GM23338 (cell line): ENCODE results near the gene PAPPA. TPM values are rescaled to one million over a fixed set of nuclear protein-coding genes. Genes with fewer than 3 reads are reported as not detected.

Experiments used
- ATAC-seq: fragments of 200-7000 bp; cut with Tn5 transposase; 3 replicates; pipeline ENCODE4 v1.9.1; 2020
- DNase-seq: peaks from one replicate; pipeline ENCODE4 v3.0.0-alpha.2; 2015; ENCODE audit warnings: low spot score
- H2AFZ ChIP-seq: fragments of 200-600 bp; sonication (generic); 2 replicates; pipeline ENCODE4 v1.8.0; 2016; ENCODE audit warnings: antibody characterized with exemption, mild to moderate bottlenecking, moderate library complexity
- H3F3A ChIP-seq: fragments of 200-600 bp; sonication (generic); replicated peaks from 2 replicates; pipeline ENCODE4 v1.8.0; 2017; ENCODE audit warnings: antibody characterized with exemption, mixed run types, low read depth
- H3K27ac ChIP-seq: fragments of 200-600 bp; sonication (generic); 2 replicates; pipeline ENCODE4 v1.6.1; 2016; ENCODE audit warnings: low read depth
- H3K27me3 ChIP-seq: fragments of 200-600 bp; sonication (generic); 2 replicates; pipeline ENCODE4 v1.8.0; 2016; ENCODE audit warnings: mild to moderate bottlenecking, mixed run types, moderate library complexity; ENCODE audit not compliant: insufficient read depth
- H3K36me3 ChIP-seq: fragments of 200-600 bp; sonication (generic); 2 replicates; pipeline ENCODE4 v1.8.0; 2016; ENCODE audit warnings: mild to moderate bottlenecking; ENCODE audit not compliant: insufficient read depth
- H3K4me1 ChIP-seq: fragments of 200-600 bp; sonication (generic); 2 replicates; pipeline ENCODE4 v1.8.0; 2016; ENCODE audit warnings: mild to moderate bottlenecking, moderate library complexity; ENCODE audit not compliant: insufficient read depth
- H3K4me2 ChIP-seq: fragments of 200-600 bp; sonication (generic); 2 replicates; pipeline ENCODE4 v1.7.1; 2017; ENCODE audit warnings: mixed run types
- H3K4me3 ChIP-seq: fragments of 200-600 bp; sonication (generic); 2 replicates; pipeline ENCODE4 v1.6.1; 2016; ENCODE audit warnings: mixed run types
- H3K79me2 ChIP-seq: fragments of 200-600 bp; sonication (generic); replicated peaks from 2 replicates; pipeline ENCODE4 v1.8.0; 2017; ENCODE audit warnings: mild to moderate bottlenecking; ENCODE audit not compliant: insufficient read depth
- H3K9me2 ChIP-seq: fragments of 200-600 bp; sonication (generic); 2 replicates; pipeline ENCODE4 v1.8.0; 2017; ENCODE audit not compliant: insufficient read depth
- H4K20me1 ChIP-seq: fragments of 200-600 bp; sonication (generic); replicated peaks from 2 replicates; pipeline ENCODE4 v1.8.0; 2017; ENCODE audit warnings: mild to moderate bottlenecking; ENCODE audit not compliant: insufficient read depth
- H3K27ac Mint-ChIP-seq: 2 replicates; pipeline ENCODE4 v1.8.0; 2020; ENCODE audit warnings: inconsistent platforms, mild to moderate bottlenecking, moderate library complexity, mixed read lengths
- H3K27me3 Mint-ChIP-seq: 3 replicates; pipeline ENCODE4 v1.8.0; 2022; ENCODE audit warnings: low read depth, mild to moderate bottlenecking, moderate library complexity, mixed read lengths, inconsistent platforms; ENCODE audit not compliant: insufficient read depth, poor library complexity
- H3K36me3 Mint-ChIP-seq: 3 replicates; pipeline ENCODE4 v1.8.0; 2021; ENCODE audit warnings: low read depth, mild to moderate bottlenecking, inconsistent platforms, moderate library complexity, mixed read lengths
- H3K4me1 Mint-ChIP-seq: 3 replicates; pipeline ENCODE4 v1.8.0; 2020; ENCODE audit warnings: mild to moderate bottlenecking, inconsistent platforms, mixed read lengths
- H3K4me3 Mint-ChIP-seq: 3 replicates; pipeline ENCODE4 v1.8.0; 2021; ENCODE audit warnings: moderate library complexity, mild to moderate bottlenecking, inconsistent platforms, mixed read lengths
- H3K9me3 Mint-ChIP-seq: 3 replicates; pipeline ENCODE4 v1.8.0; 2020; ENCODE audit warnings: moderate library complexity, mild to moderate bottlenecking, inconsistent platforms, mixed read lengths
- CREB1 ChIP-seq: fragments of 250-450 bp; sonication (Bioruptor Pico); IDR thresholded peaks from 2 replicates; pipeline ENCODE4 v1.5.0; 2020; ENCODE audit warnings: low read depth, mild to moderate bottlenecking, moderate library complexity
- CTCF ChIP-seq, 2 experiments: fragments of 200-600 bp in 1 of 2; sonication (generic) in 1 of 2; conservative IDR thresholded peaks; 2 replicates each; pipeline versions ENCODE4 v1.5.1 to v1.6.1; 2016 to 2017; ENCODE audit warnings: antibody characterized with exemption in 2 of 2, low read depth in 2 of 2, mild to moderate bottlenecking in 2 of 2, moderate library complexity in 1 of 2
- ETS1 ChIP-seq: IDR thresholded peaks from 2 replicates; pipeline ENCODE4 v1.6.1; 2016; ENCODE audit warnings: antibody characterized with exemption
- EZH2 ChIP-seq: fragments of 200-600 bp; sonication (generic); IDR thresholded peaks from one replicate; pipeline ENCODE4 v1.8.0; 2017; ENCODE audit warnings: antibody characterized with exemption, mild to moderate bottlenecking, low read depth; ENCODE audit not compliant: unreplicated experiment
- EZH2phosphoT487 ChIP-seq: fragments of 200-600 bp; sonication (generic); IDR thresholded peaks from one replicate; pipeline ENCODE4 v1.8.1; 2018; ENCODE audit warnings: antibody characterized with exemption; ENCODE audit not compliant: unreplicated experiment
- JUNB ChIP-seq: IDR thresholded peaks from one replicate; pipeline ENCODE4 v1.6.1; 2016; ENCODE audit warnings: antibody characterized with exemption; ENCODE audit not compliant: unreplicated experiment
- NANOG ChIP-seq: IDR thresholded peaks from 2 replicates; pipeline ENCODE4 v1.6.1; 2016; ENCODE audit warnings: antibody characterized with exemption, borderline replicate concordance
- POLR2AphosphoS5 ChIP-seq: IDR thresholded peaks from 2 replicates; pipeline ENCODE4 v1.6.1; 2016; ENCODE audit warnings: antibody characterized with exemption, low read depth
- STAT1 ChIP-seq: IDR thresholded peaks from one replicate; pipeline ENCODE4 v1.6.1; 2016; ENCODE audit warnings: antibody characterized with exemption; ENCODE audit not compliant: unreplicated experiment
- ZNF114 ChIP-seq: fragments of 250-450 bp; sonication (Bioruptor Pico); IDR thresholded peaks from 2 replicates; pipeline ENCODE4 v1.5.0; 2020; ENCODE audit warnings: mild to moderate bottlenecking, moderate library complexity
- ZNF331 ChIP-seq: fragments of 250-450 bp; sonication (Bioruptor Pico); IDR thresholded peaks from 2 replicates; pipeline ENCODE4 v1.5.0; 2020; ENCODE audit warnings: low read depth, mild to moderate bottlenecking, moderate library complexity
- polyA plus RNA-seq: library from polyadenylated mRNA; unstranded; fragments of >200 nt; fragmentation: Nextera tagmentation; extraction: Ambion mirVana; gene quantifications from 2 replicates; pipeline ENCODE4 v1.2.1, GENCODE V29; 2016
- total RNA-seq: library from RNA; depleted of rRNA; stranded (reverse); fragments of >200 nt; shearing (Covaris generic); gene quantifications from 2 replicates; pipeline ENCODE4 v1.2.3, GENCODE V29; 2014
- TF ChIP-seq, protein P1 (sequence below): IDR thresholded peaks from one replicate; pipeline ENCODE4 v1.6.1; 2018; ENCODE audit warnings: antibody characterized with exemption; ENCODE audit not compliant: unreplicated experiment

The PAPPA gene
- total and polyA plus RNA-seq, 2 experiments from 2014 or later: 0.38 to 0.66 TPM

- TF ChIP-seq NANOG (no peak), CREB1 (no peak), STAT1 (no peak), ZNF331 (CRISPR knock-in tag) (no peak), JUNB (no peak)
Observed at GRCh38 chr9:116406469-116406868, 252.9 kb downstream of the PAPPA start (continued).

GRCh38 chr9:116409129-116409528, 255.5 kb downstream of the PAPPA start:
- DNase-seq: no peak
- no peaks in the 10 kb centered on the region for H3K4me1 ChIP-seq
- no peaks in the 10 kb centered on the region for H3F3A ChIP-seq
- Mint-ChIP-seq H3K27ac (no peak overlapping the region), H3K27me3 (no peaks in the 10 kb centered on the region), H3K36me3 (no peaks in the 10 kb centered on the region), H3K4me3 (no peak overlapping the region), H3K4me1 (no peaks in the 10 kb centered on the region; the same call in 2 of the 3 replicates), H3K9me3 (no peaks in the 10 kb centered on the region; the same call in 2 of the 3 replicates)
- H3K79me2 ChIP-seq: no peaks in the 10 kb centered on the region
- no peaks in the 10 kb centered on the region for H3K36me3 ChIP-seq
- no peak overlapping the region for H2AFZ ChIP-seq
- no peak for ATAC-seq
- H4K20me1 ChIP-seq: no peaks in the 10 kb centered on the region
- no peaks in the 10 kb centered on the region for H3K27me3 ChIP-seq
- H3K4me2 ChIP-seq: no peak overlapping the region
- no peak overlapping the region for H3K27ac ChIP-seq
- TF ChIP-seq ETS1: no peak
- TF ChIP-seq ZNF114: no peak
- TF ChIP-seq EZH2: no peak
- no peak for TF ChIP-seq JUNB
- TF ChIP-seq CTCF (conservative IDR thresholded peaks at IDR 0.05; ENCODE audit: low read depth in 2 of 2): no peak
- H3K4me3 ChIP-seq: no peak overlapping the region
- peaks cover 8% of the 10 kb centered on the region; the same call in 1 of the 2 replicates for H3K9me2 ChIP-seq

DNA sequence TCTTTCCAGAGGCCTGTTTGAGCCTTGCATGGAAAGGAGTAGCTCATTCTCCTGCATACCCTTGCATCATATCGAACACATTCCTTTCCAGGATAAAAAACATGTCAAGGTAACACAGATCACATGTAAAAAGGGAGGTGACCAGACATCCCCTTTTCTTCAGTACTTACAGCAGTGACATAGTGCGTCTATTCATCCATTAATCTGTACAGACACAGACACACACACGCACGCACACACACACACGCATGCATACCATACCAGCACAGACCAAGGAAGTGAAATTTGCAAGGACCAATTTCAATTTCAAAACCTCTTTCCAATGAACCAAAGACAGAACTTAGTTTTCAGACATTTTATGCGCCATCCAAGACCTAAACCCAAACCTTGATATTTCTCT, 256.0 kb downstream of the PAPPA start:
- no peak for DNase-seq
- ATAC-seq: no peak
- Histone ChIP-seq H3K4me3 (no peak overlapping the region), H2AFZ (no peak overlapping the region), H3K4me1 (no peaks in the 10 kb centered on the region), H3K27ac (no peak overlapping the region), H3K4me2 (no peak overlapping the region), H3K27me3 (no peaks in the 10 kb centered on the region), H4K20me1 (no peaks in the 10 kb centered on the region), H3K79me2 (no peaks in the 10 kb centered on the region), H3K36me3 (no peaks in the 10 kb centered on the region), H3K9me2 (peaks cover 8% of the 10 kb centered on the region; the same call in 1 of the 2 replicates), H3F3A (no peaks in the 10 kb centered on the region)
- Mint-ChIP-seq H3K4me3 (no peak overlapping the region), H3K36me3 (no peaks in the 10 kb centered on the region), H3K4me1 (peaks cover 2% of the 10 kb centered on the region; the same call in 2 of the 3 replicates), H3K27ac (no peak overlapping the region), H3K9me3 (no peaks in the 10 kb centered on the region; the same call in 2 of the 3 replicates), H3K27me3 (no peaks in the 10 kb centered on the region)
- TF ChIP-seq JUNB (no peak), STAT1 (no peak), NANOG (no peak), EZH2phosphoT487 (no peak), CREB1 (no peak), ZNF331 (CRISPR knock-in tag) (no peak), EZH2 (no peak), POLR2AphosphoS5 (no peak), ETS1 (no peak), CTCF (conservative IDR thresholded peaks at IDR 0.05; ENCODE audit: low read depth in 2 of 2) (no peak)
- TF ChIP-seq, protein P1, sequence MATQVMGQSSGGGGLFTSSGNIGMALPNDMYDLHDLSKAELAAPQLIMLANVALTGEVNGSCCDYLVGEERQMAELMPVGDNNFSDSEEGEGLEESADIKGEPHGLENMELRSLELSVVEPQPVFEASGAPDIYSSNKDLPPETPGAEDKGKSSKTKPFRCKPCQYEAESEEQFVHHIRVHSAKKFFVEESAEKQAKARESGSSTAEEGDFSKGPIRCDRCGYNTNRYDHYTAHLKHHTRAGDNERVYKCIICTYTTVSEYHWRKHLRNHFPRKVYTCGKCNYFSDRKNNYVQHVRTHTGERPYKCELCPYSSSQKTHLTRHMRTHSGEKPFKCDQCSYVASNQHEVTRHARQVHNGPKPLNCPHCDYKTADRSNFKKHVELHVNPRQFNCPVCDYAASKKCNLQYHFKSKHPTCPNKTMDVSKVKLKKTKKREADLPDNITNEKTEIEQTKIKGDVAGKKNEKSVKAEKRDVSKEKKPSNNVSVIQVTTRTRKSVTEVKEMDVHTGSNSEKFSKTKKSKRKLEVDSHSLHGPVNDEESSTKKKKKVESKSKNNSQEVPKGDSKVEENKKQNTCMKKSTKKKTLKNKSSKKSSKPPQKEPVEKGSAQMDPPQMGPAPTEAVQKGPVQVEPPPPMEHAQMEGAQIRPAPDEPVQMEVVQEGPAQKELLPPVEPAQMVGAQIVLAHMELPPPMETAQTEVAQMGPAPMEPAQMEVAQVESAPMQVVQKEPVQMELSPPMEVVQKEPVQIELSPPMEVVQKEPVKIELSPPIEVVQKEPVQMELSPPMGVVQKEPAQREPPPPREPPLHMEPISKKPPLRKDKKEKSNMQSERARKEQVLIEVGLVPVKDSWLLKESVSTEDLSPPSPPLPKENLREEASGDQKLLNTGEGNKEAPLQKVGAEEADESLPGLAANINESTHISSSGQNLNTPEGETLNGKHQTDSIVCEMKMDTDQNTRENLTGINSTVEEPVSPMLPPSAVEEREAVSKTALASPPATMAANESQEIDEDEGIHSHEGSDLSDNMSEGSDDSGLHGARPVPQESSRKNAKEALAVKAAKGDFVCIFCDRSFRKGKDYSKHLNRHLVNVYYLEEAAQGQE: no peak
